Kidney tubule cell (primary cell): ENCODE data around the gene NAA16.
A peak's percentile ranks its signal among the peaks of the same experiment; 100 is the strongest.
"Not testable (repeated sequence)": the region's sequence is repeated elsewhere in the genome, so short reads cannot be mapped to it uniquely, and the experiment has no call there.

Source experiments
- DNase-seq: peaks from one replicate; pipeline ENCODE4 v3.0.0-alpha.2; 2018; ENCODE audit warnings: low spot score

Gene NAA16

DNA sequence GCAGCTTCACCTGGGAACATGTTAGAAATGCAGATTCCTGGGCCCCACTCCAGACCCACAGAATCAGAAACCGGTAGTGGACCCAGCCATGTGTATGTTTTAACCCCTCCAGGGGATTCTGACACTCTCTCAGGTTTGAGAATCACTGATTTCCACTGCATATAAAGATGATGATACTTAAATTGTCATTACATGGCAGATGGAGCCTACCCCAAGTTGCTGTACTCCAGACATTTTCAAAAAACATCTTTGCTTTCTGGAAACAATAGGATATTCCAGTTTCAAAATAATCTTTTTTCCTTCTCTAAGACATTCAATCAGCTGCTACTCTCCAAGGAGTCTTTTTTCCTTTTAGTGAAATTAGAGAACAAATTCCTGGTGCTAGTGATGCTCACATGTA is 97.7 kb downstream of the NAA16 start:
- no peak for DNase-seq

GRCh38 chr13:41409611-41410010 is 98.5 kb downstream of the NAA16 start:
- DNase-seq: peak; percentile 22

- no peak for DNase-seq
These were observed 100.0 kb downstream of the NAA16 start for GRCh38 chr13:41411060-41411459.

GRCh38 chr13:41411522-41411921 is 100.5 kb downstream of the NAA16 start:
- DNase-seq: peak; percentile 34

DNA sequence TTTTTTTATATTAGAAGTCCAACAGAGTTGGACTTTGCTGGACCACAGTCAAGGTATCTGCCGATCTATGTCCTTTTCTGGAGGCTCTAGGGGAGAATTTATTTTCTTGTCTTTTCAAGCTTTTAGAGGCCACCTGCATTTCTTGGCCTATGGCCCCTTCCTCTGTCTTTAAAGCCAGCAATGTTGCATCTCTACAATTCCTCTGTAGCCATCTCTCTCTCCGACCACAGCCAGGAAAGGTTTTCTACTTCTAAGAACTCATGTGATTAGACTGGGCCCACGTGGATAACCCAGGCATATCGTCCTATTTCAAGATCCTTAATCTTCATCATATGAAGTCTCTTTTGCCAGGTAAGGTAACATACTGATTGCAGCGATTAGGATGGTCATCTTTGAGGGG is 102.8 kb downstream of the NAA16 start:
- DNase-seq: no peak

- no peak for DNase-seq
These were observed 105.2 kb downstream of the NAA16 start for GRCh38 chr13:41416276-41416675.

GRCh38 chr13:41418027-41418426 is 107.0 kb downstream of the NAA16 start:
- no peak for DNase-seq

DNA sequence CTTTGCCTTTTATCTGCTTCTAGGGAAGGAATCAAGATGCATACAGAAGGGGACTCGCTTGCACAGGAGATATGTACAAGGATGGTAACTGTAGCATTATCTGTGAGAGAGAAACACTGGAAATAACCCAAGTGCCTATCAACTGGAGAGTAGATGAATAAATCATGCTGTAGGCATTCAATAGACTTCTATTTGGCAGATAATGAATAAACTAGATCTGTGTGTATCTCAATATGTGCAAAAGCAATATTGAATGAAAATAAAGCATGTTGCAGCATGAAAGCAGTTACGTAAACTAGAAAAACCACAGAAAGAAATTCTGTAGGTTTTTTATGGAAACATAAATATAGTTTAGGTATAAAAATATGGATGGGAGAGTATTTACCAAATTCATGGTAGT is 107.7 kb downstream of the NAA16 start:
- no peak for DNase-seq

- DNase-seq: no peak
These were observed 108.1 kb downstream of the NAA16 start for GRCh38 chr13:41419206-41419605.

GRCh38 chr13:41420146-41420545 is 109.1 kb downstream of the NAA16 start:
- DNase-seq: no peak

GRCh38 chr13:41421330-41421729 is 110.3 kb downstream of the NAA16 start:
- DNase-seq: not testable (repeated sequence)

- DNase-seq: not testable (repeated sequence)
These were observed 110.9 kb downstream of the NAA16 start for GRCh38 chr13:41421983-41422382.

GRCh38 chr13:41423259-41423658 is 112.2 kb downstream of the NAA16 start:
- DNase-seq: not testable (repeated sequence)

DNA sequence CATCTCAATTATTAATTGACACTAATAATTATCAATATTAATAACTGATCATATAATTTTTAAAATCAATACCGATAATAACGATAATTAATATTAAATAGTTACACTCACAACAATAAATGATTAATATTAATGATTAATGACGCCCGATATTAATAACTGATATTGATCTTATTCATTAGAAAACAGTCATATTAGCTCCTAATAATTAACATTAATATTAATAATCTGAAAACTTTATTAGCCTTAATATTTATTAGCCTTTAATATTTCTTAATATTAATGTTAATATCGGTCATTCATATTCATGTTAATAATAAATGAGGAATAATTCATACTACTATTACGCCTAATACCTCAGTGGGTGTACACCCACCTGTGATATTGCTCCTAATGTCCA is 113.6 kb downstream of the NAA16 start:
- DNase-seq: not testable (repeated sequence)

GRCh38 chr13:41426047-41426446 is 115.0 kb downstream of the NAA16 start:
- no peak for DNase-seq
